ENCODE data around the gene HOOK1.

- TF ChIP-seq CTCF (conservative IDR thresholded peaks at IDR 0.05; ENCODE audit: low read length) (no peak), EZH2phosphoT487 (IDR thresholded peaks at IDR 0.05; ENCODE audit: borderline replicate concordance) (no peak)
Measured at GRCh38 chr1:59775480-59775879, 39.3 kb upstream of the HOOK1 start.

All from Loucy (cell line).